K562 (cell line): Measurements from ENCODE around the gene ZNF236. TPM values are rescaled to one million over a fixed set of nuclear protein-coding genes. Genes with fewer than 3 reads are reported as not detected.

Experiments
- BCL6 ChIP-seq: fragments of 250-450 bp; sonication (Bioruptor Pico); IDR thresholded peaks from 2 replicates; pipeline ENCODE4 v1.4.0; 2020
- CEBPG ChIP-seq, 3 experiments: fragments of 200-800 bp in 1 of 3; sonication (Bioruptor generic) in 1 of 3; sonication (generic) in 1 of 3; formaldehyde crosslinking in 1 of 3; IDR thresholded peaks in 2 of 3; conservative IDR thresholded peaks in 1 of 3; 2 replicates each; pipeline versions ENCODE4 v1.6.1 to v1.8.0; 2016 to 2022; ENCODE audit warnings: missing compliant biosample characterization in 2 of 3, missing genetic modification characterization in 2 of 3, mild to moderate bottlenecking in 1 of 3, missing genetic modification reagents in 1 of 3
- DPF2 ChIP-seq: fragments of 450-650 bp; IDR thresholded peaks from 2 replicates; pipeline ENCODE4 v1.6.1; 2016
- GABPB2 ChIP-seq: fragments of 250-450 bp; sonication (Bioruptor Pico); conservative IDR thresholded peaks from 2 replicates; pipeline ENCODE4 v1.5.1; 2021; ENCODE audit warnings: mild to moderate bottlenecking
- RBM34 ChIP-seq: fragments of 200-400 bp; formaldehyde crosslinking; IDR thresholded peaks from 2 replicates; pipeline ENCODE4 v1.6.1; 2018; ENCODE audit warnings: low read length, borderline replicate concordance; ENCODE audit not compliant: insufficient read depth
- SMARCA4 ChIP-seq: fragments of 450-650 bp; IDR thresholded peaks from 2 replicates; pipeline ENCODE4 v1.6.1; 2016
- ZNF354B ChIP-seq: fragments of 250-450 bp; sonication (Bioruptor Pico); IDR thresholded peaks from 2 replicates; pipeline ENCODE4 v1.4.0; 2020
- ZNF57 ChIP-seq: fragments of 450-650 bp; formaldehyde crosslinking; IDR thresholded peaks from 2 replicates; pipeline ENCODE4 v1.4.0; 2020; ENCODE audit warnings: mild to moderate bottlenecking, moderate library complexity
- ZNF75A ChIP-seq: fragments of 450-650 bp; formaldehyde crosslinking; IDR thresholded peaks from 2 replicates; pipeline ENCODE4 v1.4.0; 2020; ENCODE audit warnings: mild to moderate bottlenecking
- polyA plus RNA-seq, 8 experiments: library from polyadenylated mRNA; depleted of rRNA in 4 of 8; stranded (reverse) in 5 of 8; unstranded in 3 of 8; fragments of >200 nt; fragmentation: Nextera tagmentation in 2 of 8; fragmentation: Illumina TruSeq in 1 of 8; extraction: Ambion mirVana in 2 of 8; extraction: Trizol in 1 of 8; gene quantifications; 2 replicates each; pipeline versions ENCODE4 v1.2.1 to v1.2.3, GENCODE V29; 2011 to 2014; ENCODE audit warnings: inconsistent platforms in 1 of 8, missing spikeins in 1 of 8
- total RNA-seq, 7 experiments: library from RNA; depleted of rRNA in 6 of 7; stranded (reverse); fragments of >200 nt in 6 of 7; fragmentation: Illumina TruSeq in 2 of 7; extraction: Trizol in 2 of 7; gene quantifications; 2 replicates each; pipeline versions ENCODE4 v1.2.1 to v1.2.3, GENCODE V29; 2011 to 2021; ENCODE audit warnings: low replicate concordance in 1 of 7
- TF ChIP-seq, protein P1 (sequence below): fragments of 250-450 bp; sonication (Bioruptor Pico); IDR thresholded peaks from 2 replicates; pipeline ENCODE4 v1.5.1; 2021; ENCODE audit warnings: mild to moderate bottlenecking
- TF ChIP-seq, protein P2 (sequence below): fragments of 450-650 bp; formaldehyde crosslinking; IDR thresholded peaks from 2 replicates; pipeline ENCODE4 v1.4.0; 2020; ENCODE audit warnings: mild to moderate bottlenecking, moderate library complexity

The ZNF236 gene
- total and polyA plus RNA-seq, 9 of the 15 experiments (the other 6 are each of a cell fraction or from before 2014, with no cell fraction given) = 0.35 to 8.7 (median 3.4) TPM

DNA sequence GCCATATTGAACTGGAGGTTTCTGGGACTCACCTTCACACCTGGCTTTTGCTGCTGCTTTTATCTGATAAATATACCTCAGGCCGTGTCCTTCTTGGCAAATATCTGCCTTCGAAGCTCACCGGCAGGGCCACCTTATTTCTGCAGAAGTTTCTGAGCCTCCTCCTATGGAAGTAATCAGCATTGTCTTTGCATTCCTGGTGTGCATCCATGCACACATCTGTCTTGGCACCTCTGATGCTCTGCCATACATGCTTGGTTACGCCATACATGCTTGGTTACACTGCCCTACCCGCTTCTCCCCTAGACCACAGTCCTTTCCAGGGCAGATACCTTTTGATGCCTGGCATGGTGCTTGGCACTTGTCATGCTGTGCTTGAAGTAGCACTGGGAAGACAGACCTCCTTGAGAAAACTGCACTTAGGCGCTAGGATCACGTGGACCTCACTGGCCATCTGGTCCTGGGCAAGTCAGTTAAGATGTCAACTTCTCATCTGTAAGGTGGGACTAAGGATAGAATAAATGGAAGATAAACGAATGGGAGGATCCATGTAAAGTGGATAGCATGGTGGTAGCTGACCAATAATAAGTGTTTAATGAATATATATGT, 66.8 kb downstream of the ZNF236 start (continued):
- TF ChIP-seq, protein P1, sequence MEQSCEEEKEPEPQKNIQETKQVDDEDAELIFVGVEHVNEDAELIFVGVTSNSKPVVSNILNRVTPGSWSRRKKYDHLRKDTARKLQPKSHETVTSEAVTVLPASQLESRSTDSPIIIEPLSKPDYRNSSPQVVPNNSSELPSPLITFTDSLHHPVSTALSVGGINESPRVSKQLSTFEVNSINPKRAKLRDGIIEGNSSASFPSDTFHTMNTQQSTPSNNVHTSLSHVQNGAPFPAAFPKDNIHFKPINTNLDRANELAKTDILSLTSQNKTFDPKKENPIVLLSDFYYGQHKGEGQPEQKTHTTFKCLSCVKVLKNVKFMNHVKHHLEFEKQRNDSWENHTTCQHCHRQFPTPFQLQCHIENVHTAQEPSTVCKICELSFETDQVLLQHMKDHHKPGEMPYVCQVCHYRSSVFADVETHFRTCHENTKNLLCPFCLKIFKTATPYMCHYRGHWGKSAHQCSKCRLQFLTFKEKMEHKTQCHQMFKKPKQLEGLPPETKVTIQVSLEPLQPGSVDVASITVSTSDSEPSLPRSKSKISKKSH (CRISPR knock-in tag) = no peak
- TF ChIP-seq, protein P2, sequence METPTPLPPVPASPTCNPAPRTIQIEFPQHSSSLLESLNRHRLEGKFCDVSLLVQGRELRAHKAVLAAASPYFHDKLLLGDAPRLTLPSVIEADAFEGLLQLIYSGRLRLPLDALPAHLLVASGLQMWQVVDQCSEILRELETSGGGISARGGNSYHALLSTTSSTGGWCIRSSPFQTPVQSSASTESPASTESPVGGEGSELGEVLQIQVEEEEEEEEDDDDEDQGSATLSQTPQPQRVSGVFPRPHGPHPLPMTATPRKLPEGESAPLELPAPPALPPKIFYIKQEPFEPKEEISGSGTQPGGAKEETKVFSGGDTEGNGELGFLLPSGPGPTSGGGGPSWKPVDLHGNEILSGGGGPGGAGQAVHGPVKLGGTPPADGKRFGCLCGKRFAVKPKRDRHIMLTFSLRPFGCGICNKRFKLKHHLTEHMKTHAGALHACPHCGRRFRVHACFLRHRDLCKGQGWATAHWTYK (CRISPR knock-in tag) = no peak
- TF ChIP-seq ZNF57 (CRISPR knock-in tag) = no peak
- no peak for TF ChIP-seq GABPB2 (CRISPR knock-in tag)
- no peak for TF ChIP-seq BCL6 (CRISPR knock-in tag)
- TF ChIP-seq DPF2 = no peak
- TF ChIP-seq SMARCA4 = no peak
- TF ChIP-seq CEBPG (CRISPR knock-in tag; IDR thresholded peaks at IDR 0.05) = no peak
- no peak for TF ChIP-seq CEBPG (tag; conservative IDR thresholded peaks at IDR 0.05 in 1 of 2, IDR thresholded peaks at IDR 0.05 in 1 of 2)
- no peak for TF ChIP-seq ZNF75A (CRISPR knock-in tag)
- TF ChIP-seq RBM34 = no peak
- TF ChIP-seq ZNF354B = no peak
- TF ChIP-seq, all 486 proteins: peak for 0
